Body of pancreas (tissue), 4 donors: ENCODE data around the gene C12orf57. TPM values are rescaled to one million over a fixed set of nuclear protein-coding genes. Genes with fewer than 3 reads are reported as not detected.

Experiments
- ATAC-seq: fragments of 150-250 bp; one replicate; pipeline ENCODE4 v1.9.1; 2016
- DNase-seq, 4 donors: peaks; one replicate each; pipeline ENCODE4 v3.0.0-alpha.2; 2019
- H3K27ac ChIP-seq, 4 donors: fragments of 200-600 bp; sonication (generic); 1 replicate in 3 of 4; 2 replicates in 1 of 4; pipeline versions ENCODE4 v1.5.1 to v1.6.1; 2016 to 2019; ENCODE audit warnings: mild to moderate bottlenecking in 1 of 4, mixed read lengths in 1 of 4, moderate library complexity in 1 of 4
- H3K27me3 ChIP-seq, 2 donors: fragments of 200-600 bp; sonication (generic); one replicate each; pipeline ENCODE4 v1.6.0; 2016; ENCODE audit warnings: mild to moderate bottlenecking in 1 of 2
- H3K36me3 ChIP-seq, 2 donors: fragments of 200-600 bp; sonication (generic); replicated peaks in 1 of 2; 2 replicates each; pipeline ENCODE4 v1.5.1; 2016; ENCODE audit warnings: low read depth in 2 of 2; ENCODE audit not compliant: insufficient read depth in 1 of 2
- H3K4me1 ChIP-seq: fragments of 200-600 bp; sonication (generic); one replicate; pipeline ENCODE4 v1.6.0; 2016
- H3K4me3 ChIP-seq, 2 donors: fragments of 200-600 bp; sonication (generic); 1 replicate in 1 of 2; 2 replicates in 1 of 2; pipeline ENCODE4 v1.5.1; 2016 to 2019
- H3K9me3 ChIP-seq, 3 donors: fragments of 200-600 bp; sonication (generic); 1 replicate in 2 of 3; 2 replicates in 1 of 3; pipeline ENCODE4 v1.5.1; 2016
- POLR2A ChIP-seq, 3 donors: fragments of 450-650 bp; IDR thresholded peaks; one replicate each; pipeline ENCODE4 v1.6.1; 2016; ENCODE audit warnings: antibody characterized with exemption in 3 of 3, mild to moderate bottlenecking in 2 of 3
- WGBS, 2 donors: methylation state at CpG; one replicate each; pipeline ENCODE4 v1.1.5; 2017; 5-methylcytosine and 5-hydroxymethylcytosine counted together
- intact Hi-C: fragments of 100-400 bp; cut with DNase I; formaldehyde crosslinking; loops from one replicate; pipeline ENCODE4 v1.15.1; 2023
- total RNA-seq, 2 donors: library from RNA; depleted of rRNA; stranded (reverse); fragments of >200 nt; gene quantifications; one replicate each; pipeline ENCODE4 v1.1.0, GENCODE V29; 2016
- TF ChIP-seq, protein P1 (sequence below), 7 experiments: fragments of 450-650 bp in 4 of 7; fragments of 200-600 bp in 3 of 7; sonication (generic) in 3 of 7; IDR thresholded peaks; one replicate each; pipeline ENCODE4 v1.5.1; 2016 to 2019; ENCODE audit warnings: antibody characterized with exemption in 7 of 7

Gene C12orf57
- total RNA-seq, 2 donors from 2014 or later = 219 to 302 TPM

DNA sequence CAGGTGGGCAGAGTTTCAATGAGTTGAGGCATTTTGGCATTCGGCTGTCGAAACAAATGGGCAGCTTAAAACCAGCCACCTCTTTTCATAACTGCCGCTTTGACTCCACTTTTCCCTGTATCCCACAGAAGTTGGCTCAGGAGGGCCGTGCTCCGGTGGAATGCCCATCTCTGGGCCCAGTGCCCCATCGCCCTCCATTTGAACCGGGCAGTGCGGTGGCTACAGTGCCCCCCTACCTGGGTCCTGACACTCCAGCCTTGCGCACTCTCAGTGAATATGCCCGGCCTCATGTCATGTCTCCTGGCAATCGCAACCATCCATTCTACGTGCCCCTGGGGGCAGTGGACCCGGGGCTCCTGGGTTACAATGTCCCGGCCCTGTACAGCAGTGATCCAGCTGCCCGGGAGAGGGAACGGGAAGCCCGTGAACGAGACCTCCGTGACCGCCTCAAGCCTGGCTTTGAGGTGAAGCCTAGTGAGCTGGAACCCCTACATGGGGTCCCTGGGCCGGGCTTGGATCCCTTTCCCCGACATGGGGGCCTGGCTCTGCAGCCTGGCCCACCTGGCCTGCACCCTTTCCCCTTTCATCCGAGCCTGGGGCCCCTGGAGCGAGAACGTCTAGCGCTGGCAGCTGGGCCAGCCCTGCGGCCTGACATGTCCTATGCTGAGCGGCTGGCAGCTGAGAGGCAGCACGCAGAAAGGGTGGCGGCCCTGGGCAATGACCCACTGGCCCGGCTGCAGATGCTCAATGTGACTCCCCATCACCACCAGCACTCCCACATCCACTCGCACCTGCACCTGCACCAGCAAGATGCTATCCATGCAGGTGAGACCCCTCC lies 5.2 kb upstream of the C12orf57 start:
- H3K4me3 ChIP-seq = no peak overlapping the region
- H3K27me3 ChIP-seq = no peaks in the 10 kb centered on the region
- no peaks in the 10 kb centered on the region for H3K9me3 ChIP-seq
- intact Hi-C loops = no loop called here
- peaks cover 38% of the 10 kb centered on the region for H3K4me1 ChIP-seq
- H3K27ac ChIP-seq = peak overlapping the region; percentile 83 to 96 (median 86)
- no peak for TF ChIP-seq POLR2A (IDR thresholded peaks at IDR 0.05)
- TF ChIP-seq, protein P1, sequence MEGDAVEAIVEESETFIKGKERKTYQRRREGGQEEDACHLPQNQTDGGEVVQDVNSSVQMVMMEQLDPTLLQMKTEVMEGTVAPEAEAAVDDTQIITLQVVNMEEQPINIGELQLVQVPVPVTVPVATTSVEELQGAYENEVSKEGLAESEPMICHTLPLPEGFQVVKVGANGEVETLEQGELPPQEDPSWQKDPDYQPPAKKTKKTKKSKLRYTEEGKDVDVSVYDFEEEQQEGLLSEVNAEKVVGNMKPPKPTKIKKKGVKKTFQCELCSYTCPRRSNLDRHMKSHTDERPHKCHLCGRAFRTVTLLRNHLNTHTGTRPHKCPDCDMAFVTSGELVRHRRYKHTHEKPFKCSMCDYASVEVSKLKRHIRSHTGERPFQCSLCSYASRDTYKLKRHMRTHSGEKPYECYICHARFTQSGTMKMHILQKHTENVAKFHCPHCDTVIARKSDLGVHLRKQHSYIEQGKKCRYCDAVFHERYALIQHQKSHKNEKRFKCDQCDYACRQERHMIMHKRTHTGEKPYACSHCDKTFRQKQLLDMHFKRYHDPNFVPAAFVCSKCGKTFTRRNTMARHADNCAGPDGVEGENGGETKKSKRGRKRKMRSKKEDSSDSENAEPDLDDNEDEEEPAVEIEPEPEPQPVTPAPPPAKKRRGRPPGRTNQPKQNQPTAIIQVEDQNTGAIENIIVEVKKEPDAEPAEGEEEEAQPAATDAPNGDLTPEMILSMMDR (IDR thresholded peaks at IDR 0.05) = no peak
- H3K36me3 ChIP-seq = no peaks in the 10 kb centered on the region
- ATAC-seq (no peak), DNase-seq (peak in 1 of 4 donors; percentile 43)
- 71 to 74% methylated on average over 13 to 31 of the region's 32 CpGs for WGBS, 2 donors

DNA sequence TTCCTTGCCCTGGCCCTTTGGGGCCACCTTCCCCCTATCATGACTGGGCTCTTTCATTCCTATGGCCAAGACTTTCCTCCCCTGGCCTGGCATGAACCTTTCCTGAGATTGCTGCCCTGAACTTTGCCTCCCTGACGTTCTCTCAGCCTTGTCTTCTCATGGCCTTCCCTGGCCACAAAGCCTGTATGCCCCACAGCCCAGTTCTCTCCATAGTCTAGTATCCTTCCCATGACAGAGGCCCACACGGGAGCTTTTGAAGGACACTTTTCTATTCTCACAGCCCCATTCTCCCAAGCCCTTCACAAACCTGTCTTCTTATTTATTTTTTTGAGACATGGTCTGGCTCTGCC lies 4.7 kb upstream of the C12orf57 start:
- TF ChIP-seq, protein P1 (IDR thresholded peaks at IDR 0.05) = no peak
- no peak for TF ChIP-seq POLR2A (IDR thresholded peaks at IDR 0.05)
- no peaks in the 10 kb centered on the region for H3K36me3 ChIP-seq
- H3K9me3 ChIP-seq = no peaks in the 10 kb centered on the region
- no peak overlapping the region for H3K27ac ChIP-seq
- no peaks in the 10 kb centered on the region for H3K27me3 ChIP-seq
- H3K4me3 ChIP-seq = no peak overlapping the region
- DNase-seq (no peak), ATAC-seq (no peak)
- intact Hi-C loops = no loop called here
- 56% methylated on average over 2 of the region's 2 CpGs for WGBS, 2 donors
- peaks cover 38% of the 10 kb centered on the region for H3K4me1 ChIP-seq

DNA sequence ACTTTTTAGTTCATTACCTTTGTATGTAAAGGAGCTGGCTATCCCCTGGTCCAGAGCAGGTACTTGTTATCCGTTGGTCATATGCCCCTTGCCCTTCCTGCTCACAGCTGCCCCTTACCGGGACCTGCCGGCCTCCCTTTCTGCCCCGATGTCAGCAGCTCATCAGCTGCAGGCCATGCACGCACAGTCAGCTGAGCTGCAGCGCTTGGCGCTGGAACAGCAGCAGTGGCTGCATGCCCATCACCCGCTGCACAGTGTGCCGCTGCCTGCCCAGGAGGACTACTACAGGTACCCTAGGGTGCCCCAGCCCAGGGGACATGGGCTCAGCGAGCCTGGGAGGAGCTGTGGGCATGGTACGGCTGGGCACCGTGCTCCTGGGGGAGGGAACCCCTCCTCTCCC lies 2.6 kb upstream of the C12orf57 start:
- intact Hi-C loops = no loop called here
- 78 to 81% methylated on average over 7 to 12 of the region's 12 CpGs for WGBS, 2 donors
- DNase-seq (no peak), ATAC-seq (no peak)
- H3K27ac ChIP-seq = peak overlapping the region in 1 of 4 donors; percentile 21
- TF ChIP-seq, protein P1 (IDR thresholded peaks at IDR 0.05) = no peak
- no peak for TF ChIP-seq POLR2A (IDR thresholded peaks at IDR 0.05)
- peaks cover 53% of the 10 kb centered on the region for H3K4me1 ChIP-seq
- H3K9me3 ChIP-seq = no peaks in the 10 kb centered on the region
- H3K27me3 ChIP-seq = no peaks in the 10 kb centered on the region
- no peaks in the 10 kb centered on the region for H3K36me3 ChIP-seq
- H3K4me3 ChIP-seq = no peak overlapping the region

DNA sequence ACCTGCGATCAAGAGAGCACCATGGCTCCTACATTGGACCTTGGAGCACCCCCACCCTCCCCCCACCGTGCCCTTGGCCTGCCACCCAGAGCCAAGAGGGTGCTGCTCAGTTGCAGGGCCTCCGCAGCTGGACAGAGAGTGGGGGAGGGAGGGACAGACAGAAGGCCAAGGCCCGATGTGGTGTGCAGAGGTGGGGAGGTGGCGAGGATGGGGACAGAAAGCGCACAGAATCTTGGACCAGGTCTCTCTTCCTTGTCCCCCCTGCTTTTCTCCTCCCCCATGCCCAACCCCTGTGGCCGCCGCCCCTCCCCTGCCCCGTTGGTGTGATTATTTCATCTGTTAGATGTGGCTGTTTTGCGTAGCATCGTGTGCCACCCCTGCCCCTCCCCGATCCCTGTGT lies 2.0 kb upstream of the C12orf57 start:
- TF ChIP-seq, protein P1 (IDR thresholded peaks at IDR 0.05) = no peak
- TF ChIP-seq POLR2A (IDR thresholded peaks at IDR 0.05) = no peak
- H3K27ac ChIP-seq = no peak overlapping the region
- ATAC-seq (no peak), DNase-seq (no peak)
- no peaks in the 10 kb centered on the region for H3K27me3 ChIP-seq
- intact Hi-C loops = no loop called here
- no peaks in the 10 kb centered on the region for H3K36me3 ChIP-seq
- 69 to 74% methylated on average over 12 of the region's 12 CpGs for WGBS, 2 donors
- H3K4me3 ChIP-seq = no peak overlapping the region
- no peaks in the 10 kb centered on the region for H3K9me3 ChIP-seq
- peaks cover 52% of the 10 kb centered on the region for H3K4me1 ChIP-seq

DNA sequence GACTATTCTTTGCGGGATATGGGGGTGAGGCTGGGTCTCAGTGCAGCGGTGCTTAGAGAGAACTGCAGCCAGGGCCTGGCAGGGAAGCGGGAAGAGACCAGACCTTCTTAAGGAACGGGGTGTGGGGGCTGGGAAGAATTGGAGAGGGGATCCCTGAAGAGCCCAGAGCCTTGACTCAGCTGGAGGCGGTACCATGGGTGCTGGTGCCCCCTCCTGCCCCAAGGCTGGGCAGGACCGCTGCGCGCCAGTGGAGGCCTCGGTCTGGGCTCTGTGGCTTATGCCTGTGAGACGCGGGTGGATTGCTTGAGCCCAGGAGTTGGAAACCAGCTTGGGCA lies 1.5 kb upstream of the C12orf57 start:
- WGBS, 2 donors = 79 to 92% methylated on average over 11 of the region's 11 CpGs
- Histone ChIP-seq H3K27ac (peak overlapping the region in 3 of 4 donors; percentile 89 to 98 (median 96)), H3K36me3 (no peaks in the 10 kb centered on the region), H3K4me3 (no peak overlapping the region), H3K27me3 (no peaks in the 10 kb centered on the region), H3K9me3 (no peaks in the 10 kb centered on the region), H3K4me1 (peaks cover 52% of the 10 kb centered on the region)
- DNase-seq (peak in 1 of 4 donors; percentile 35), ATAC-seq (no peak)
- TF ChIP-seq, protein P1 (IDR thresholded peaks at IDR 0.05) = no peak
- TF ChIP-seq POLR2A (IDR thresholded peaks at IDR 0.05) = no peak
- intact Hi-C loops = no loop called here
